RWPE1 (cell line): Measurements from ENCODE around the gene FFAR1.

Experiments used
- CTCF ChIA-PET: fragments of 350-600 bp; sonication (Branson Sonifier 250); formaldehyde crosslinking; extraction: SDS; loops from one replicate; lab custom pipeline; 2021; lab: Yijun Ruan, JAX
- POLR2A ChIA-PET: fragments of 400-600 bp; formaldehyde crosslinking; extraction: SDS; loops from one replicate; lab custom pipeline; 2020; ENCODE audit warnings: antibody characterized with exemption; ENCODE audit not compliant: low non-redundant PET; lab: Yijun Ruan, JAX
- DNase-seq: peaks from one replicate; pipeline ENCODE4 v3.0.0; 2012; ENCODE audit warnings: low spot score
- H3K27ac ChIP-seq: fragments of 450-650 bp; 2 replicates; pipeline ENCODE4 v1.5.1; 2017
- TF ChIP-seq, protein P1 (sequence below): fragments of 450-650 bp; conservative IDR thresholded peaks from 2 replicates; pipeline ENCODE4 v1.5.1; 2017; ENCODE audit warnings: low read depth, mild to moderate bottlenecking

The FFAR1 gene

GRCh38 chr19:35308910-35309309 is 38.8 kb upstream of the FFAR1 start:
- DNase-seq: no peak
- H3K27ac ChIP-seq: no peak overlapping the region
- ChIA-PET POLR2A (interaction anchor here (1.1 kb wide), 1 partner anchor 30 kb away, joined by 5 read pairs; no protein-coding TSS in a partner anchor), CTCF (no interaction called here)
- TF ChIP-seq, protein P1, sequence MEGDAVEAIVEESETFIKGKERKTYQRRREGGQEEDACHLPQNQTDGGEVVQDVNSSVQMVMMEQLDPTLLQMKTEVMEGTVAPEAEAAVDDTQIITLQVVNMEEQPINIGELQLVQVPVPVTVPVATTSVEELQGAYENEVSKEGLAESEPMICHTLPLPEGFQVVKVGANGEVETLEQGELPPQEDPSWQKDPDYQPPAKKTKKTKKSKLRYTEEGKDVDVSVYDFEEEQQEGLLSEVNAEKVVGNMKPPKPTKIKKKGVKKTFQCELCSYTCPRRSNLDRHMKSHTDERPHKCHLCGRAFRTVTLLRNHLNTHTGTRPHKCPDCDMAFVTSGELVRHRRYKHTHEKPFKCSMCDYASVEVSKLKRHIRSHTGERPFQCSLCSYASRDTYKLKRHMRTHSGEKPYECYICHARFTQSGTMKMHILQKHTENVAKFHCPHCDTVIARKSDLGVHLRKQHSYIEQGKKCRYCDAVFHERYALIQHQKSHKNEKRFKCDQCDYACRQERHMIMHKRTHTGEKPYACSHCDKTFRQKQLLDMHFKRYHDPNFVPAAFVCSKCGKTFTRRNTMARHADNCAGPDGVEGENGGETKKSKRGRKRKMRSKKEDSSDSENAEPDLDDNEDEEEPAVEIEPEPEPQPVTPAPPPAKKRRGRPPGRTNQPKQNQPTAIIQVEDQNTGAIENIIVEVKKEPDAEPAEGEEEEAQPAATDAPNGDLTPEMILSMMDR: no peak

DNA sequence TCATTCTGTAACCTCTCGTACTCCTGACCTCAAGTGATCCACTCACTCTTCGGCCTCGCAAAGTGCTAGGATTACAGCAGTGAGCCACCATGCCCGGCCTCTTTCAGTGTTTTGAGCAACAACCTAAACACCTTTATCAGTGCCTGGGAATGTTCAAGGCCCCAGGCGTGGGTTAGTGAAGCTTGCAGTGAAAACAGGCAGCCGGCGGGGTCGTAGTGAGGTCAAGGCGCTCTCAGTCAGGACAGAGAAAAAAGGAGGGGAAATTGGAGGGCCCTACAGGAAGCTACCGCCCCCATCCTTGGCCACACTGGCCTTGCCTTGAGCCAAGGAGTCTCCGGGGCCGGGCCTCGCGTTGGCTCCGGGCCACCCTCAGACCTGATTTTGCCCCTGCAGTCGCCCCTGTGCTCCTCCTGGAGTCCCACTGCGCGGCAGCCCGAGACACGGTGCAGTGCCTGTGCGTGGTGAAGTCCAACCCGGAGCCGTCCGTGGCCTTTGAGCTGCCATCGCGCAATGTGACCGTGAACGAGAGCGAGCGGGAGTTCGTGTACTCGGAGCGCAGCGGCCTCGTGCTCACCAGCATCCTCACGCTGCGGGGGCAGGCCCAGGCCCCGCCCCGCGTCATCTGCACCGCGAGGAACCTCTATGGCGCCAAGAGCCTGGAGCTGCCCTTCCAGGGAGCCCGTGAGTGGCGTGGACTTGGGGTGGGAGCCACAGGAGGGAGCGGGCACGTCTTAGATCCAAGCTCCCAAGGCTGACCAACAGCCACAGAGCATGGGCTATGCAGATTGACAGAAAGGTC is 38.0 kb upstream of the FFAR1 start:
- DNase-seq: no peak
- CTCF ChIA-PET: interaction anchor here (0.6 kb wide), 1 partner anchor 96 kb away, joined by 6 read pairs; no protein-coding TSS in a partner anchor

GRCh38 chr19:35310331-35310730 is 37.4 kb upstream of the FFAR1 start:
- TF ChIP-seq, protein P1: no peak
- H3K27ac ChIP-seq: no peak overlapping the region
- POLR2A ChIA-PET: no interaction called here
- CTCF ChIA-PET: interaction anchor here (0.6 kb wide), 1 partner anchor 95 kb away, joined by 6 read pairs; no protein-coding TSS in a partner anchor
- no peak for DNase-seq

More for the DNA sequence above, 38.0 kb upstream of the FFAR1 start:
- POLR2A ChIA-PET: interaction anchor here (1.1 kb wide), 1 partner anchor 31 kb away, joined by 5 read pairs; no protein-coding TSS in a partner anchor
- H3K27ac ChIP-seq: no peak overlapping the region
- TF ChIP-seq, protein P1: no peak

DNA sequence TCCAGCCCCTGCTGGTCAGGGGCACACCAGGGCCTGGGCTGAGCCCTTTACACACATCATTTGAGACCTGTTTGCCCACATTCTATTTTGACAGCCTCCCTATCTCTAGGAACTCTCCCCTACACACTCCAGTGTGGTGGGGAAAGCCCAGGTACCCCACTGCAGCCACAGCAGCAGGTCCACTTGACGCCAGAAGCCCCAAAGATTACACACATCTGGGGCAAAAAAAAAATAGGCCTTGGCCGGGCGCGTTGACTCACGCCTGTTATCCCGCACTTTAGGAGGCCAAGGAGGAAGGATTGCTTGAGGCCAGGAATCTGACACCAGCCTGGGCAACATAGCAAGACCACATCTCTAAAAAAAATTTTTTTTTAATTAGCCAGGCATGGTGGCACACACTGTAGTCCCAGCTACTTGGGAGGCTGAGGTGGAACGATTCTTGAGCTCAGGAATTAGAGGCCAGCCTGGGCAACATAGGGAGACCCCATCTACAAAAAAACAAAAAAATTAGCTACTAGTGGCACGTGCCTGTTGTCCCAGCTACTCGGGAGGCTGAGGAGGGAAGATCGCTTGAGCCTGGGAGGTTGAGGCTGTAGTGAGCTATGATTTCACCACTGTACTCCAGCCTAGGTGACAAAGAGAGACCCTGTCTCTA is 36.8 kb upstream of the FFAR1 start:
- TF ChIP-seq, protein P1: no peak
- DNase-seq: no peak
- no peak overlapping the region for H3K27ac ChIP-seq
- CTCF ChIA-PET: no interaction called here
- POLR2A ChIA-PET: no interaction called here

DNA sequence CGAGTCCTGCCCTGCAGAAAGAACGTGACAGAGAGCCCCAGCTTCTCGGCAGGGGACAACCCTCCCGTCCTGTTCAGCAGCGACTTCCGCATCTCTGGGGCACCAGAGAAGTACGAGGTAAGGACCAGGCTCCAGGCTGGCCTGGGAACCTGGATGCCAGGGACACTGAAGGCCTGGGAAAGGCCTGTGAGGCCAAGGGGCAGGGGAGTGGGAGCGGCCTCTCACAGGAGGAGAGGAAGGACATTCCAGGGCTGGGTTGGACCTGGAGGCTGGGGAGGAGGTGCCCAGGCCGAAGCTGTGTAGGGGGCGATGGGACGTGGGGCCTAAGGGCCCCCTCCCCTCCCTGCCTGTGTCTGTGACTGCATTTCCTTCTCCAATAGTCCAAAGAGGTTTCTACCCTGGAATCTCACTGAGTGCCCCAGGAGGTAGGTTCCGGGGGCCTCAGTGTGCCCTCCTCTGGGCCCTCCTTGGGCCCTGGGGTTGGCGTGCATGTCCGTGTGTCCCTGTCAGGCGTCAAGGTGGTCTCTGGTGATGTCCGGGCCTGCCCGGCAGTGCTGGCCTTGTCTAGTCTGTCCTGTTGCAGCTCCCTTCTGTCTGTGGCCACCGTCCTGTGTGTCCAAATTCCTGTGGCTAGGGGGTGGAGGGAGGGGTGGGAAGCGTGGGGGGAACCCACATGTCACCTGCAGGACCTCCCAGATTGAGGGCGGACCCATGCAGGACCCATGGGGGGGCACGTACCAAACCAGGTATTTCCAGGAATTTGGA is 35.6 kb upstream of the FFAR1 start:
- ChIA-PET CTCF (interaction anchor here (0.6 kb wide), 1 partner anchor 266 kb away, joined by 3 read pairs; no protein-coding TSS in a partner anchor), POLR2A (interaction anchor here (0.5 kb wide), 1 partner anchor 37 kb away, joined by 4 read pairs; no protein-coding TSS in a partner anchor)
- no peak for DNase-seq
- H3K27ac ChIP-seq: no peak overlapping the region; the same call in 1 of the 2 replicates
- TF ChIP-seq, protein P1: no peak
